Measurements from ENCODE around the gene TMED3.

TMED3 gene

DNA sequence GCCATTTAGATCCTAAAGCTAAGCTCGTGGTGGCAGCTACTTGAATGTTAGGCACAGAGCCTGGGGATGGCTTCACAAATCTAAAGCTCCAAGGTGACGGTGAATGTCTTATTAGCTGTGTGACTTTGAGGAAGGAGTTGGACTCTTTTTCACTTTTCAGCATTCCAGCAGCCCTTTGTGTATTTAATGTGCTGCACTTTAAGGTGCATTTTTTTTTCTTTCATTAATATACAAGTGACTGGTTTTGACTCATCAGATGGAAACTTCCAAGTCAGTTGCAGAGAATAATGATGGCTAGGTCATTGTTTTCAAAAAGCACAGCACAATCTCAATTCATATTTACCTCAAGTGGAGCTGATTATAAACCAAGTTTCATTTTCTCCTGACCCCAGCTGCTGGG is 55.8 kb downstream of the TMED3 start:
- no peaks in the 10 kb centered on the region for H3K9me3 ChIP-seq (ENCODE audit: insufficient read depth, low read length)
- no peak for TF ChIP-seq EZH2phosphoT487 (IDR thresholded peaks at IDR 0.05; ENCODE audit: low read depth)
- TF ChIP-seq, protein P1, sequence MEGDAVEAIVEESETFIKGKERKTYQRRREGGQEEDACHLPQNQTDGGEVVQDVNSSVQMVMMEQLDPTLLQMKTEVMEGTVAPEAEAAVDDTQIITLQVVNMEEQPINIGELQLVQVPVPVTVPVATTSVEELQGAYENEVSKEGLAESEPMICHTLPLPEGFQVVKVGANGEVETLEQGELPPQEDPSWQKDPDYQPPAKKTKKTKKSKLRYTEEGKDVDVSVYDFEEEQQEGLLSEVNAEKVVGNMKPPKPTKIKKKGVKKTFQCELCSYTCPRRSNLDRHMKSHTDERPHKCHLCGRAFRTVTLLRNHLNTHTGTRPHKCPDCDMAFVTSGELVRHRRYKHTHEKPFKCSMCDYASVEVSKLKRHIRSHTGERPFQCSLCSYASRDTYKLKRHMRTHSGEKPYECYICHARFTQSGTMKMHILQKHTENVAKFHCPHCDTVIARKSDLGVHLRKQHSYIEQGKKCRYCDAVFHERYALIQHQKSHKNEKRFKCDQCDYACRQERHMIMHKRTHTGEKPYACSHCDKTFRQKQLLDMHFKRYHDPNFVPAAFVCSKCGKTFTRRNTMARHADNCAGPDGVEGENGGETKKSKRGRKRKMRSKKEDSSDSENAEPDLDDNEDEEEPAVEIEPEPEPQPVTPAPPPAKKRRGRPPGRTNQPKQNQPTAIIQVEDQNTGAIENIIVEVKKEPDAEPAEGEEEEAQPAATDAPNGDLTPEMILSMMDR (IDR thresholded peaks at IDR 0.05; ENCODE audit: low read depth, low read length): no peak
- no peak overlapping the region for H3K9ac ChIP-seq (ENCODE audit: low read length)
- no peaks in the 10 kb centered on the region for H3K27me3 ChIP-seq (ENCODE audit: low read depth, low read length)
- H3K4me1 ChIP-seq (ENCODE audit: low read length): peaks cover 9% of the 10 kb centered on the region
- no peak overlapping the region for H2AFZ ChIP-seq (ENCODE audit: low read depth, low read length)
- H4K20me1 ChIP-seq (ENCODE audit: insufficient read depth, low read length): no peaks in the 10 kb centered on the region
- H3K36me3 ChIP-seq (replicated peaks; ENCODE audit: low read depth, low read length): no peaks in the 10 kb centered on the region
- H3K79me2 ChIP-seq (ENCODE audit: low read length): no peaks in the 10 kb centered on the region
- H3K4me3 ChIP-seq (ENCODE audit: low read length): no peak overlapping the region
- no peak overlapping the region for H3K27ac ChIP-seq (ENCODE audit: low read length)
- H3K4me2 ChIP-seq (ENCODE audit: low read length): no peak overlapping the region

DNA sequence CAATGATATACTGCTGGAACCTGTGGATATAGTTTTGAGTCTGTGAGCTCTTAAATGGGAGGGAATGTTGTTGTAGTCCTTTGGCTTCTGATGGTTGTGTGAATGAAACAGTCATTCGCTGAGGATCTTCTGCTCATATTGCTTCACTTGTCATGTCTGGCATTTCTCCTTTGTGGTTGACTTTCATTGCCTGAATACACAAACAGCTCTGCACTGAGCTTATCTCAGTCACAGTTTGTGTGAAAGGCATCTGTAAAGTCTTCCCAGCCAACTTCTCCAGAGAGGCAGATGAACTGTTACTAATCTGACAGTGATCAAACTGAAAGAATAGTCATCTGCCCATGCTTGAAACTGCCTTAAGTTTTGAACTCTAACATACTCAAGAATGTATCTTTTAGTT is 59.8 kb downstream of the TMED3 start:
- H3K9me3 ChIP-seq (ENCODE audit: insufficient read depth, low read length): no peaks in the 10 kb centered on the region
- TF ChIP-seq, protein P1 (IDR thresholded peaks at IDR 0.05; ENCODE audit: low read depth, low read length): no peak
- TF ChIP-seq EZH2phosphoT487 (IDR thresholded peaks at IDR 0.05; ENCODE audit: low read depth): no peak
- H3K79me2 ChIP-seq (ENCODE audit: low read length): no peaks in the 10 kb centered on the region
- no peaks in the 10 kb centered on the region for H3K27me3 ChIP-seq (ENCODE audit: low read depth, low read length)
- H2AFZ ChIP-seq (ENCODE audit: low read depth, low read length): no peak overlapping the region
- no peaks in the 10 kb centered on the region for H3K36me3 ChIP-seq (replicated peaks; ENCODE audit: low read depth, low read length)
- no peak overlapping the region for H3K9ac ChIP-seq (ENCODE audit: low read length)
- no peak overlapping the region for H3K4me2 ChIP-seq (ENCODE audit: low read length)
- H3K4me1 ChIP-seq (ENCODE audit: low read length): peaks cover 9% of the 10 kb centered on the region
- H3K27ac ChIP-seq (ENCODE audit: low read length): no peak overlapping the region
- H4K20me1 ChIP-seq (ENCODE audit: insufficient read depth, low read length): no peaks in the 10 kb centered on the region
- H3K4me3 ChIP-seq (ENCODE audit: low read length): no peak overlapping the region

DNA sequence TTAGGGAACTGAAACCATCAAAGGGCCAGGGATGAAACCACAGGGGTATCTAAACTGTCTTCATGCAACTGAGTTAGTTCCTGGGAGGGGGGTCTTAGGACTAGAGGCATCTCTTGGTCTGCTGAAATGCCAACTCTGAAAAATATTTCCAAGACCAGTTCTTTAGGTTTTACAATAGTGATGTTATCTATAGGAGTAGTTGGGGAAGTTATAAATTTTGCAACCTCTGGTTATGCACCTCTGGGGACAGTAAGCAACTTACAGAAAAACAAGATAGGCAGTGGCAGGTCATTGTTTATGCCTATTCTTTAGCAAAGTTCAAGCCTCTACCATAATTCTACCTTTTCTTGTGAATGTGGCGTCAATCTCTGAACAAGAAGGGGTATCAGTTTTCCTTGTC is 60.7 kb downstream of the TMED3 start:
- Histone ChIP-seq H3K27me3 (ENCODE audit: low read depth, low read length) (no peaks in the 10 kb centered on the region), H2AFZ (ENCODE audit: low read depth, low read length) (no peak overlapping the region), H3K4me1 (ENCODE audit: low read length) (peaks cover 9% of the 10 kb centered on the region), H3K79me2 (ENCODE audit: low read length) (no peaks in the 10 kb centered on the region), H3K9ac (ENCODE audit: low read length) (no peak overlapping the region), H3K36me3 (replicated peaks; ENCODE audit: low read depth, low read length) (no peaks in the 10 kb centered on the region), H3K9me3 (ENCODE audit: insufficient read depth, low read length) (no peaks in the 10 kb centered on the region), H3K27ac (ENCODE audit: low read length) (no peak overlapping the region), H3K4me2 (ENCODE audit: low read length) (no peak overlapping the region), H4K20me1 (ENCODE audit: insufficient read depth, low read length) (no peaks in the 10 kb centered on the region), H3K4me3 (ENCODE audit: low read length) (no peak overlapping the region)
- no peak for TF ChIP-seq EZH2phosphoT487 (IDR thresholded peaks at IDR 0.05; ENCODE audit: low read depth)
- TF ChIP-seq, protein P1 (IDR thresholded peaks at IDR 0.05; ENCODE audit: low read depth, low read length): no peak

DNA sequence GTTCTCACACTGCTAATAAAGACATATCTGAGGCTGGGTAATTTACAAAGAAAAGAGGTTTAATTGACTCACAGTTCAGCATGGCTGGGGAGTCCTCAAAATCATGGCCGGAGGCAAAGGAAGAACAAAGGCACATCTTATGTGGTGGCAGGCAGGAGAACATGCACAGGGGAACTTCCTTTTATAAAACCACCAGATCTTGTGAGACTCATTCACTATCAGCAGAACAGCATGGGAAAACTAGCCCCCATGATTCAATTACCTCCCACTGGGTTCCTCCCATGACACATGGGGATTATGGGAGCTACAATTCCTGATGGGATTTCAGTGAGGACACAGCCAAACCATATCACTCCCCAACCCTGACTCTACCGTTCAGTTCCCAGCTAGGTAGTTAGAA is 61.5 kb downstream of the TMED3 start:
- peaks cover 9% of the 10 kb centered on the region for H3K4me1 ChIP-seq (ENCODE audit: low read length)
- H3K4me2 ChIP-seq (ENCODE audit: low read length): no peak overlapping the region
- no peaks in the 10 kb centered on the region for H3K79me2 ChIP-seq (ENCODE audit: low read length)
- no peak overlapping the region for H3K27ac ChIP-seq (ENCODE audit: low read length)
- no peaks in the 10 kb centered on the region for H3K36me3 ChIP-seq (replicated peaks; ENCODE audit: low read depth, low read length)
- no peak overlapping the region for H2AFZ ChIP-seq (ENCODE audit: low read depth, low read length)
- TF ChIP-seq, protein P1 (IDR thresholded peaks at IDR 0.05; ENCODE audit: low read depth, low read length): no peak
- TF ChIP-seq EZH2phosphoT487 (IDR thresholded peaks at IDR 0.05; ENCODE audit: low read depth): no peak
- H3K27me3 ChIP-seq (ENCODE audit: low read depth, low read length): no peaks in the 10 kb centered on the region
- no peak overlapping the region for H3K9ac ChIP-seq (ENCODE audit: low read length)
- no peaks in the 10 kb centered on the region for H4K20me1 ChIP-seq (ENCODE audit: insufficient read depth, low read length)
- no peak overlapping the region for H3K4me3 ChIP-seq (ENCODE audit: low read length)
- no peaks in the 10 kb centered on the region for H3K9me3 ChIP-seq (ENCODE audit: insufficient read depth, low read length)
